Duodenal mucosa (tissue), 2 donors: ENCODE measurements around the gene PBX1.

Source experiments
- H3K27ac ChIP-seq: one replicate; pipeline ENCODE4 v1.7.0; 2013; ENCODE audit warnings: low read depth, low read length
- H3K27me3 ChIP-seq, 2 donors: one replicate each; pipeline ENCODE4 v1.7.0; 2013; ENCODE audit warnings: low read length in 2 of 2, control low read depth in 1 of 2; ENCODE audit not compliant: insufficient read depth in 2 of 2, control insufficient read depth in 1 of 2
- H3K36me3 ChIP-seq, 2 donors: one replicate each; pipeline ENCODE4 v1.7.0; 2013; ENCODE audit warnings: low read length in 2 of 2, control low read depth in 1 of 2; ENCODE audit not compliant: insufficient read depth in 2 of 2, control insufficient read depth in 1 of 2
- H3K4me1 ChIP-seq, 2 donors: one replicate each; pipeline ENCODE4 v1.7.0; 2013; ENCODE audit warnings: low read length in 2 of 2, control low read depth in 1 of 2; ENCODE audit not compliant: insufficient read depth in 2 of 2, control insufficient read depth in 1 of 2
- H3K4me3 ChIP-seq, 2 donors: one replicate each; pipeline ENCODE4 v1.7.0; 2013; ENCODE audit warnings: low read length in 2 of 2, low read depth in 1 of 2
- H3K9ac ChIP-seq, 2 donors: one replicate each; pipeline ENCODE4 v1.7.0; 2013; ENCODE audit warnings: low read length in 2 of 2, low read depth in 1 of 2
- H3K9me3 ChIP-seq, 2 donors: one replicate each; pipeline ENCODE4 v1.7.0; 2013; ENCODE audit warnings: low read length in 2 of 2, control low read depth in 1 of 2; ENCODE audit not compliant: control insufficient read depth in 1 of 2

The PBX1 gene

GRCh38 chr1:164777518-164777917 lies 218.5 kb downstream of the PBX1 start:
- Histone ChIP-seq H3K4me3 (no peak overlapping the region), H3K27me3 (no peaks in the 10 kb centered on the region), H3K27ac (no peak overlapping the region), H3K9ac (no peak overlapping the region), H3K4me1 (peaks cover 39 to 55% of the 10 kb centered on the region in 2 donors), H3K9me3 (no peaks in the 10 kb centered on the region), H3K36me3 (no peaks in the 10 kb centered on the region)

GRCh38 chr1:164779376-164779775 lies 220.4 kb downstream of the PBX1 start:
- Histone ChIP-seq H3K4me1 (peaks cover 20 to 37% of the 10 kb centered on the region in 2 donors), H3K27ac (no peak overlapping the region), H3K27me3 (no peaks in the 10 kb centered on the region), H3K9ac (no peak overlapping the region), H3K9me3 (no peaks in the 10 kb centered on the region), H3K4me3 (no peak overlapping the region), H3K36me3 (no peaks in the 10 kb centered on the region)

DNA sequence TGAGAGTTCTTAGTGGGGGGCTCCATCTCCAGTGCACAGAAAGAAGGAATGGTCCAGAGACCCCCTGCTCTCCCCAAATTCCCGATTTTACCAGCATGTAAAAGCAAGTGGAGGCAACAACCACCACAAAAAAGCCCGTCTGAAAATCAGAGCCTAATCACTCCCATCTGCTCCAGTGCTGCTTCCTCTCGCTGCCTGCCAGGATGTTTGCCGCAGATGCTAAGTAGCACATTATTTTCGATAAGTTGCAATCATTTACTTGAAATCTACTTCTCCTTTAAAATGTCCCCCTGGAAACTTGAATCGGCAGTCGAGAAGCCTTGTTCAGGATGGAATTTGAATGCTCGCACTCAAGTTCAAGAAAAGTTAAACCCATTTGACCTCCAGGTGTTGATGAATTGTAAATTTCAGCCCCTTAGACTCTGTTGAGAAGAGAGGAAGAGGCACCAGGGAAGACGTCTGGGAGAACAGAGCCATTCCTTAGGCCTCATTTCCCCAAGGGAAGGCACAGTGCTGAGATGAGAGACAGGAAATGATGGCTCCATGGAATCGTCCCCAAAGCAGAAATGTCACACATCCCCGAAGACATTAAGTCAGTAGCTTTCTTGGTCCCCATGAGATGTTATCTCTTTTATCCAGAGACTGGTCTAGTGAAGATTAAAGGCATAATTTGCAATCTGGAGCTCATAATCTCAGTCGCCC lies 221.3 kb downstream of the PBX1 start:
- Histone ChIP-seq H3K9ac (no peak overlapping the region), H3K36me3 (no peaks in the 10 kb centered on the region), H3K27ac (no peak overlapping the region), H3K27me3 (no peaks in the 10 kb centered on the region), H3K4me1 (peaks cover 12 to 28% of the 10 kb centered on the region in 2 donors), H3K4me3 (no peak overlapping the region), H3K9me3 (no peaks in the 10 kb centered on the region)

GRCh38 chr1:164780863-164781262 lies 221.9 kb downstream of the PBX1 start:
- Histone ChIP-seq H3K36me3 (no peaks in the 10 kb centered on the region), H3K27ac (no peak overlapping the region), H3K4me1 (peaks cover 12 to 28% of the 10 kb centered on the region in 2 donors), H3K9ac (no peak overlapping the region), H3K9me3 (no peaks in the 10 kb centered on the region), H3K27me3 (no peaks in the 10 kb centered on the region), H3K4me3 (no peak overlapping the region)

DNA sequence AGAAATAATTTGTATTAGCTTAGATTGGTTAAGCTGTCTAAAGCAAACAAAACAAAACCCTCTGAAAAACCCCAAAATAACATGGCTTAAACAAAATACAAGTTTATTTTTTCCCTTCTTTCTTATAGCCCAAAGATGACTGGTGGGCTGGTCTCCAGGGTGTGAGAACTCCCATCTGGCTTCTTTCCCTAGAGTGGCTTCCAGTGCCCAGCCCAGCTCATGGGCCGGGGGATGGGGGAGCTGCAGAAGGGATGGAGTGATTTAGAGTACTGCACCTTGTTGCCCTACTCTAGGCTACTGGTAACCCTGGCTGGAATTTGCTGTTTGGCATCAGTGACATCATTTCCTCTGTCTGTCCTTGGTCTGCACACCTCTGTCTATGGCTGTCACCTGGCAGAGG lies 223.0 kb downstream of the PBX1 start:
- peaks cover 13 to 27% of the 10 kb centered on the region in 2 donors for H3K4me1 ChIP-seq
- no peaks in the 10 kb centered on the region for H3K27me3 ChIP-seq
- no peak overlapping the region for H3K27ac ChIP-seq
- H3K36me3 ChIP-seq = no peaks in the 10 kb centered on the region
- no peaks in the 10 kb centered on the region for H3K9me3 ChIP-seq
- H3K9ac ChIP-seq = no peak overlapping the region
- H3K4me3 ChIP-seq = no peak overlapping the region

- Histone ChIP-seq H3K9me3 (no peaks in the 10 kb centered on the region), H3K36me3 (no peaks in the 10 kb centered on the region), H3K4me1 (peaks cover 16 to 29% of the 10 kb centered on the region in 2 donors), H3K27ac (no peak overlapping the region), H3K9ac (no peak overlapping the region), H3K4me3 (no peak overlapping the region), H3K27me3 (no peaks in the 10 kb centered on the region)
Observed at GRCh38 chr1:164783778-164784555, 225.0 kb downstream of the PBX1 start.

DNA sequence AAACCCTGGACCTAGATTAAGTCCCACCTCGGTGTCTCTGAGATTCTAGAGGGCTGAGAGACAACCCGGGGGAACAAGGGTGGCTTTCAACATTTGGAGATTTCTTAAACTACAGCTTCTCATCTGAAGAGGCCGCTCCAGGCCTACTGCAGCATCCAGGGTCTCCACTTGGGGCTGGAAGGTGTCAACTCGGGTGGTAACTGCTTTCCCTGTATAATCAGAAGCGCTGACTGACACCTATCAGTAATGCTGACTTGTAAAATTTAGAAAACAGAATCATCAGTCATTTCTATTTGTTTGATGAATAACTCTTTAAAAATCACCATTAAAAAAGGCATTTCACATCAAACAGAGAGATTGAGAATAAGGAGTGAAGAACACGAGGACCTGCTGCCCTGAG lies 226.0 kb downstream of the PBX1 start:
- Histone ChIP-seq H3K4me1 (peaks cover 16 to 24% of the 10 kb centered on the region in 2 donors), H3K27ac (no peak overlapping the region), H3K27me3 (no peaks in the 10 kb centered on the region), H3K36me3 (no peaks in the 10 kb centered on the region), H3K9me3 (no peaks in the 10 kb centered on the region), H3K4me3 (no peak overlapping the region), H3K9ac (no peak overlapping the region)

- H3K27ac ChIP-seq = no peak overlapping the region
- H3K9ac ChIP-seq = no peak overlapping the region
- no peaks in the 10 kb centered on the region for H3K36me3 ChIP-seq
- H3K4me3 ChIP-seq = no peak overlapping the region
- H3K4me1 ChIP-seq = peaks cover 16 to 19% of the 10 kb centered on the region in 2 donors
- H3K9me3 ChIP-seq = no peaks in the 10 kb centered on the region
- no peaks in the 10 kb centered on the region for H3K27me3 ChIP-seq
Observed at GRCh38 chr1:164785841-164786534, 227.0 kb downstream of the PBX1 start.

DNA sequence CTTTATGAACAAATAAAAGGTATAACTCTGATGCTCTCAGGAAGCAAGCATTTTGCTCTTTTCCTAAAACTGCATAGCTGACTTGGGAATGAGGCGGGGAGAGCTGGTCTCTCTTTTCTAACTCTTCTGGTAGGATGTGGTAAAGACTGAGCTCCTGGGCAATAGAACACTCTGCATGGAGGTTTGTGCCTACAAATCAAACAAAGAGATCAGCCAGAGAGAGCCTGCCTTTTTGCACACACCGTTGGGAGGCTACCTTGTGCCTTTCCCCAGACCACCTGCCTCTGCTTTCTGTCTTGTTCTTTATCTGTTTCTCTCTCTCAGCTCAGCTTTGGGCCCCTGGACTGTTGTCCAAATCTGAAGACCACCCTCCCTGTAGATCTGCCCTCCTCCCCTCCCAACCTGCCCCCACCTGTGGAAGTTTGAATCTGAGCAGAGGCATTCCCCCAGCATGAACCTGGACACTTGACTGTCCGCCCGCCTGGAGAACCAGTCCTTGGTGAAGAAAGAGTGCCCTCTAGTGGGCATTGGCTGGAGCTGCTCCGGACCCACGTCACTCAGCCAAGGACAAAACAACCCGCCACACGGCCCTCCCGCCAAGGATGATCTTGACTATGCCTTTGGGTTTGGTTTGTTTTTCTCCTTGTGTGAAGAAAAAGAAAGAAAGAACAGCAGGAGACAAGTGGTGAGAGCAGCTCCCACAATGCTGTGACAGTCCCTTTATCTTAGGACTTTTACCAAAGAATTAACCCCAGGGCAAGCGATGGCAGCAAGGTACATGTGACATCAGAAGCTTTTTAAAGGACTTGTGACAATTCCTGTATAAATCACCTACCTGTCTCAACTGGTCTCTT lies 228.2 kb downstream of the PBX1 start:
- no peaks in the 10 kb centered on the region for H3K27me3 ChIP-seq
- H3K9me3 ChIP-seq = no peaks in the 10 kb centered on the region
- H3K4me3 ChIP-seq = no peak overlapping the region
- no peak overlapping the region for H3K27ac ChIP-seq
- H3K36me3 ChIP-seq = no peaks in the 10 kb centered on the region
- no peak overlapping the region for H3K9ac ChIP-seq
- H3K4me1 ChIP-seq = peaks cover 16 to 19% of the 10 kb centered on the region in 2 donors
